ENCODE measurements around the gene CAMK2N1. TPM values are rescaled to one million over a fixed set of nuclear protein-coding genes. Genes with fewer than 3 reads are reported as not detected.

The CAMK2N1 gene
- total and polyA plus RNA-seq, 2 of the 8 experiments (the other 6 are each of a cell fraction or from before 2014, with no cell fraction given) = 2.3 to 5.6 TPM

DNA sequence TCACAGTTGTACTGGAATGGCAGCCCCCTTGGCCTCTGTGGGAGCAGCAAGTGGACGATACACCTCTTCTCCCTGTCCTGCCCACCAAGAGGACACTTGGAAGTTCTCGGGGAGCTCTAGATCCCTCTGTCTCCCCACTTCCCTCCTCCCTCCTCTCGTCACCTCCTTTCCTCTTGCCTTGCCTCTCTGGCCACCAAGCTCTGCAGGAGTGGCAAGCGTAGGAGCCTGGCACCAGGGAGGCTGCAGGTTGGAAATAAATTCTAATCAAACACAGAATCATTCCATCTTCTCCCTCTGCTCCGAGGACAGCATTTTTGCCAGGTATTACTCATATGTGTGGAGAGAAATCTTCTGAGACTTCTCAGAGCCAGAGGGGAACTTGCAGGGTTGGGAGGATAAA, 20.8 kb downstream of the CAMK2N1 start:
- no peak for DNase-seq (ENCODE audit: low read depth in 1 of 2, low spot score in 2 of 2)
- Histone ChIP-seq H3K79me1 (ENCODE audit: low read depth, low read length) (no peaks in the 10 kb centered on the region), H2BK5ac (ENCODE audit: low read depth, low read length) (no peak overlapping the region), H3K27me3 (replicated peaks in 1 of 4; ENCODE audit: control insufficient read depth in 3 of 4, extremely low read depth in 1 of 4, insufficient read depth in 3 of 4, low read length in 3 of 4) (peaks cover 0 to 6% (median 0%) of the 10 kb centered on the region in 4 experiments; a peak in 4 of 7 replicates), H3K27ac (ENCODE audit: low read depth, low read length) (no peak overlapping the region), H3K9me3 (ENCODE audit: insufficient read depth in 2 of 2, low read depth in 1 of 2, low read length in 1 of 2) (peaks cover 0 to 4% of the 10 kb centered on the region in 2 experiments; a peak in 1 of 4 replicates), H2AK5ac (ENCODE audit: low read depth, low read length) (no peak overlapping the region), H3K23ac (ENCODE audit: insufficient read length) (no peak overlapping the region), H3K18ac (ENCODE audit: extremely low read depth, low read length) (no peak overlapping the region), H3K4me2 (ENCODE audit: insufficient read depth in 1 of 2, low read depth in 2 of 2, low read length in 2 of 2) (no peak overlapping the region), H3K36me3 (ENCODE audit: control insufficient read depth in 2 of 4, insufficient read depth in 4 of 4, low read length in 3 of 4) (no peaks in the 10 kb centered on the region), H4K91ac (replicated peaks; ENCODE audit: insufficient read length, low read length) (no peak overlapping the region), H3K9ac (replicated peaks in 1 of 4; ENCODE audit: extremely low read depth in 1 of 4, low read depth in 3 of 4, low read length in 3 of 4) (no peak overlapping the region), H3K23me2 (ENCODE audit: low read depth, low read length) (peaks cover 8% of the 10 kb centered on the region; the same call in 1 of the 2 replicates), H4K20me1 (replicated peaks in 1 of 2; ENCODE audit: control insufficient read depth in 1 of 2, insufficient read depth in 2 of 2, low read length in 2 of 2) (no peaks in the 10 kb centered on the region), H3K79me2 (ENCODE audit: control insufficient read depth in 1 of 2, insufficient read depth in 2 of 2, low read length in 2 of 2) (no peaks in the 10 kb centered on the region), H3K4me1 (replicated peaks in 1 of 4; ENCODE audit: control insufficient read depth in 3 of 4, insufficient read depth in 4 of 4, low read length in 3 of 4) (no peaks in the 10 kb centered on the region), H2AFZ (ENCODE audit: low read length) (no peak overlapping the region), H2BK15ac (ENCODE audit: low read length) (no peak overlapping the region), H3K14ac (ENCODE audit: insufficient read length) (no peak overlapping the region), H3K56ac (replicated peaks; ENCODE audit: insufficient read length, low read depth, low read length) (no peak overlapping the region), H2BK12ac (ENCODE audit: low read depth, low read length) (no peak overlapping the region), H4K8ac (ENCODE audit: extremely low read depth, insufficient read depth, low read length) (no peak overlapping the region), H2BK20ac (ENCODE audit: low read length) (no peak overlapping the region), H3K4ac (replicated peaks; ENCODE audit: insufficient read length, low read depth, low read length) (no peak overlapping the region), H4K5ac (ENCODE audit: insufficient read length, low read depth, low read length) (no peak overlapping the region), H3K4me3 (ENCODE audit: extremely low read depth in 1 of 4, insufficient read depth in 2 of 4, low read depth in 3 of 4, low read length in 4 of 4) (no peak overlapping the region), H2BK120ac (replicated peaks; ENCODE audit: low read depth, low read length) (no peak overlapping the region)
- POLR2A ChIA-PET (ENCODE audit: partially characterized antibody) = interaction anchor here (3.2 kb wide), 1 partner anchor 13 kb away, joined by 14 read pairs; no protein-coding TSS in a partner anchor
- CTCF ChIA-PET (ENCODE audit: partially characterized antibody) = interaction anchor here (0.6 to 1.6 kb wide), 3 partner anchors 26 to 253 kb away, joined by 3 to 5 read pairs (median 5); no protein-coding TSS in a partner anchor
- WGBS, 2 experiments (ENCODE audit: extremely low coverage in 1 of 2, insufficient coverage in 1 of 2, insufficient read length in 1 of 2, insufficient replicate concordance in 2 of 2, low coverage in 1 of 2, low lambda C conversion rate in 2 of 2, missing lambda C conversion rate in 1 of 2) = 80% methylated on average over 5 of the region's 5 CpGs; no CpG with 5 or more reads in 1 of the 2 experiments
- no peak for FAIRE-seq
- TF ChIP-seq RAD21 (IDR thresholded peaks at IDR 0.05 in 1 of 2, conservative IDR thresholded peaks at IDR 0.05 in 1 of 2; ENCODE audit: low read depth in 2 of 2, low read length in 2 of 2) (no peak), ATF2 (IDR thresholded peaks at IDR 0.05; ENCODE audit: low read length) (no peak), CHD2 (IDR thresholded peaks at IDR 0.05; ENCODE audit: low read length) (no peak), CHD1 (IDR thresholded peaks at IDR 0.05; ENCODE audit: low read depth, low read length) (no peak), BRCA1 (IDR thresholded peaks at IDR 0.05; ENCODE audit: low read depth, low read length) (no peak), CTBP2 (IDR thresholded peaks at IDR 0.05; ENCODE audit: borderline replicate concordance, insufficient read depth, insufficient read length, low read length) (no peak), EP300 (IDR thresholded peaks at IDR 0.05; ENCODE audit: borderline replicate concordance in 1 of 2, low read depth in 2 of 2, low read length in 2 of 2) (no peak)
- TF ChIP-seq, protein P1, sequence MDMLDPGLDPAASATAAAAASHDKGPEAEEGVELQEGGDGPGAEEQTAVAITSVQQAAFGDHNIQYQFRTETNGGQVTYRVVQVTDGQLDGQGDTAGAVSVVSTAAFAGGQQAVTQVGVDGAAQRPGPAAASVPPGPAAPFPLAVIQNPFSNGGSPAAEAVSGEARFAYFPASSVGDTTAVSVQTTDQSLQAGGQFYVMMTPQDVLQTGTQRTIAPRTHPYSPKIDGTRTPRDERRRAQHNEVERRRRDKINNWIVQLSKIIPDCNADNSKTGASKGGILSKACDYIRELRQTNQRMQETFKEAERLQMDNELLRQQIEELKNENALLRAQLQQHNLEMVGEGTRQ (IDR thresholded peaks at IDR 0.05; ENCODE audit: low read length) = no peak
- TF ChIP-seq, protein P2, sequence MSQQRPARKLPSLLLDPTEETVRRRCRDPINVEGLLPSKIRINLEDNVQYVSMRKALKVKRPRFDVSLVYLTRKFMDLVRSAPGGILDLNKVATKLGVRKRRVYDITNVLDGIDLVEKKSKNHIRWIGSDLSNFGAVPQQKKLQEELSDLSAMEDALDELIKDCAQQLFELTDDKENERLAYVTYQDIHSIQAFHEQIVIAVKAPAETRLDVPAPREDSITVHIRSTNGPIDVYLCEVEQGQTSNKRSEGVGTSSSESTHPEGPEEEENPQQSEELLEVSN (IDR thresholded peaks at IDR 0.05) = no peak

Data from H1 (cell line).